Brain microvascular endothelial cell (primary cell): ENCODE results near the gene HSPB7.
"Not testable (repeated sequence)": the region's sequence is repeated elsewhere in the genome, so short reads cannot be mapped to it uniquely, and the experiment has no call there.

Experiments
- DNase-seq: peaks from one replicate; pipeline ENCODE4 v3.0.0-alpha.2; 2020
- H3K27ac ChIP-seq: fragments of 250-450 bp; sonication (Bioruptor Pico); 2 replicates; pipeline ENCODE4 v1.5.1; 2020; ENCODE audit warnings: mild to moderate bottlenecking, moderate library complexity
- H3K27me3 ChIP-seq: fragments of 250-450 bp; sonication (Bioruptor Pico); replicated peaks from 2 replicates; pipeline ENCODE4 v1.5.1; 2020; ENCODE audit warnings: mild to moderate bottlenecking
- H3K36me3 ChIP-seq: fragments of 250-450 bp; sonication (Bioruptor Pico); replicated peaks from 2 replicates; pipeline ENCODE4 v1.5.1; 2020; ENCODE audit warnings: mild to moderate bottlenecking
- H3K4me3 ChIP-seq: 2 replicates; pipeline ENCODE4 v1.5.1; 2011; ENCODE audit warnings: low read depth, mild to moderate bottlenecking, control low read depth, low read length, moderate library complexity
- CTCF ChIP-seq: IDR thresholded peaks from 2 replicates; pipeline ENCODE4 v1.5.1; 2011; ENCODE audit warnings: low read depth, mild to moderate bottlenecking, moderate library complexity, low read length, control low read depth, inconsistent platforms; ENCODE audit errors: missing control alignments
- in situ Hi-C: cut with HindIII; loops from 2 replicates; pipeline ENCODE4 v1.10.0; 2017; ENCODE audit warnings: low sequenced_read_pairs, low pct_ligation_motif_present

The HSPB7 gene

GRCh38 chr1:16055613-16056520 is 38.0 kb upstream of the HSPB7 start:
- Histone ChIP-seq H3K27me3 (peaks cover 2% of the 10 kb centered on the region), H3K27ac (no peak overlapping the region), H3K36me3 (no peaks in the 10 kb centered on the region), H3K4me3 (no peak overlapping the region)
- in situ Hi-C loops: no loop called here
- peak; percentile 66 for DNase-seq
- peak; percentile 98 for TF ChIP-seq CTCF

- no peak for TF ChIP-seq CTCF
- in situ Hi-C loops: no loop called here
Observed at GRCh38 chr1:16054598-16055540, 37.0 kb upstream of the HSPB7 start.

GRCh38 chr1:16053781-16054502 is 36.1 kb upstream of the HSPB7 start:
- peaks cover 2% of the 10 kb centered on the region for H3K27me3 ChIP-seq
- H3K36me3 ChIP-seq: no peaks in the 10 kb centered on the region
- DNase-seq: no peak
- in situ Hi-C loops: no loop called here
- TF ChIP-seq CTCF: no peak
- no peak overlapping the region for H3K27ac ChIP-seq
- H3K4me3 ChIP-seq: no peak overlapping the region

More at GRCh38 chr1:16054598-16055540, 37.0 kb upstream of the HSPB7 start:
- Histone ChIP-seq H3K4me3 (no peak overlapping the region), H3K36me3 (no peaks in the 10 kb centered on the region), H3K27ac (no peak overlapping the region), H3K27me3 (peaks cover 2% of the 10 kb centered on the region)
- DNase-seq: no peak

- H3K4me3 ChIP-seq, H3K36me3 ChIP-seq, in situ Hi-C loops, H3K27ac ChIP-seq, H3K27me3 ChIP-seq, DNase-seq: not testable (repeated sequence)
Observed at GRCh38 chr1:16051949-16052348, 34.1 kb upstream of the HSPB7 start.

DNA sequence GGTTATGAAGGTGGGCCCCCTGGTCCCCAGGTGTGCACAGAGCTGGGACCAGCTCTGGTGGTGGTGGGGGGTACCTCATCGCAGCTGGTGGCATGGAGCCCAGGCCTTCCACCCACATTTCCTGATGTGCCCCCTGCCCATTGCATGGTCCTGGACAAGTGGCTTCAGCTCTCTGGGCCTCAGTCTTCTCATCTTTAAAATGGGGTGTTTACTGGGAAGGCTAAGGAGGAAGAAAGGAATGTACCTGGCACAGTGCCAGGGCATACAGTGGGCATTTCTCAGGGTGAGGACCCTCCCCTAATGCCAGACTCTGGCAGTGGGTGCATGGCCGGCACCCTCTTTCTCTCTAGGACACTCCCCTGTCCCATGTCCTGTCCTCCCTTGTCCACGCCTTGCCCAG is 33.2 kb upstream of the HSPB7 start:
- no peaks in the 10 kb centered on the region for H3K36me3 ChIP-seq
- no peak overlapping the region for H3K27ac ChIP-seq
- no peak overlapping the region for H3K4me3 ChIP-seq
- H3K27me3 ChIP-seq: no peaks in the 10 kb centered on the region
- in situ Hi-C loops: no loop called here
- TF ChIP-seq CTCF: no peak
- no peak for DNase-seq
